Suppressor macrophage treated with lipopolysaccharide for 1 hour (primary cell): ENCODE measurements around the gene POU2F1.
A peak's percentile ranks its signal among the peaks of the same experiment; 100 is the strongest.
"Not testable (repeated sequence)": the region's sequence is repeated elsewhere in the genome, so short reads cannot be mapped to it uniquely, and the experiment has no call there.

Experiments
- DNase-seq, 3 donors: peaks; one replicate each; pipeline ENCODE4 v3.0.0-alpha.2; 2020 to 2022

Gene POU2F1

GRCh38 chr1:167319206-167319605, 98.5 kb downstream of the POU2F1 start:
- not testable (repeated sequence) for DNase-seq

GRCh38 chr1:167322483-167322882, 101.8 kb downstream of the POU2F1 start:
- DNase-seq, result no peak

- no peak for DNase-seq
Observed at GRCh38 chr1:167325151-167325550, 104.5 kb downstream of the POU2F1 start.

GRCh38 chr1:167328306-167328815, 107.7 kb downstream of the POU2F1 start:
- no peak for DNase-seq

- DNase-seq, result peak; percentile 56 to 71 (median 66)
Observed at GRCh38 chr1:167328816-167329483, 108.3 kb downstream of the POU2F1 start.

- peak in 1 of 3 donors; percentile 9 for DNase-seq
Observed at GRCh38 chr1:167330601-167331293, 110.1 kb downstream of the POU2F1 start.

- DNase-seq, result no peak
Observed at GRCh38 chr1:167331650-167332049, 111.0 kb downstream of the POU2F1 start.

- peak; percentile 3 to 22 (median 7) for DNase-seq
Observed at GRCh38 chr1:167332503-167332902, 111.8 kb downstream of the POU2F1 start.

GRCh38 chr1:167333124-167333523, 112.4 kb downstream of the POU2F1 start:
- no peak for DNase-seq

- DNase-seq, result no peak
Observed at GRCh38 chr1:167333703-167334102, 113.0 kb downstream of the POU2F1 start.

- DNase-seq, result no peak
Observed at GRCh38 chr1:167339405-167339804, 118.7 kb downstream of the POU2F1 start.

- no peak for DNase-seq
Observed at GRCh38 chr1:167342846-167343245, 122.2 kb downstream of the POU2F1 start.

- DNase-seq, result no peak
Observed at GRCh38 chr1:167344112-167344511, 123.4 kb downstream of the POU2F1 start.

GRCh38 chr1:167344615-167345385, 124.1 kb downstream of the POU2F1 start:
- no peak for DNase-seq

- DNase-seq, result no peak
Observed at GRCh38 chr1:167345386-167345733, 124.7 kb downstream of the POU2F1 start.

GRCh38 chr1:167357305-167357704, 136.6 kb downstream of the POU2F1 start:
- DNase-seq, result no peak

- no peak for DNase-seq
Observed at GRCh38 chr1:167359295-167359694, 138.6 kb downstream of the POU2F1 start.

- DNase-seq, result no peak
Observed at GRCh38 chr1:167360120-167360519, 139.4 kb downstream of the POU2F1 start.

GRCh38 chr1:167362638-167363037, 142.0 kb downstream of the POU2F1 start:
- no peak for DNase-seq

GRCh38 chr1:167364826-167365225, 144.1 kb downstream of the POU2F1 start:
- no peak for DNase-seq

- no peak for DNase-seq
Observed at GRCh38 chr1:167365360-167365759, 144.7 kb downstream of the POU2F1 start.

- no peak for DNase-seq
Observed at GRCh38 chr1:167367705-167368104, 147.0 kb downstream of the POU2F1 start.

GRCh38 chr1:167369175-167369574, 148.5 kb downstream of the POU2F1 start:
- no peak for DNase-seq

- DNase-seq, result no peak
Observed at GRCh38 chr1:167369933-167370332, 149.2 kb downstream of the POU2F1 start.
